Adrenal gland (tissue), 5 donors: ENCODE measurements around the gene FOXP3.

ENCODE experiments used
- CTCF ChIP-seq, 6 experiments: fragments of 450-650 bp in 4 of 6; fragments of 200-600 bp in 2 of 6; sonication (generic) in 1 of 6; IDR thresholded peaks; 1 replicate in 5 of 6; 2 replicates in 1 of 6; pipeline versions ENCODE4 v1.5.1 to v1.8.0; 2016 to 2021; ENCODE audit warnings: antibody characterized with exemption in 6 of 6, mild to moderate bottlenecking in 2 of 6, moderate library complexity in 1 of 6
- POLR2A ChIP-seq, 2 donors: fragments of 450-650 bp; IDR thresholded peaks; one replicate each; pipeline ENCODE4 v1.6.1; 2017; ENCODE audit warnings: antibody characterized with exemption in 2 of 2, mild to moderate bottlenecking in 2 of 2, moderate library complexity in 1 of 2
- donor health status: DM: no; HTN: no; CAD: no.

- TF ChIP-seq POLR2A (IDR thresholded peaks at IDR 0.05) (no peak), CTCF (IDR thresholded peaks at IDR 0.05) (no peak)
Measured at GRCh38 chrX:49202022-49202421, 62.5 kb downstream of the FOXP3 start.
